Stimulated activated effector memory CD8-positive, alpha-beta T cell treated with anti-CD3 and anti-CD28 coated beads, Interleukin-12 subunit alpha, Interleukin-12 subunit beta, amount 100 ng/mL, for 72 hours (primary cell): Measurements from ENCODE around the gene CBLN1.

ENCODE experiments used
- ATAC-seq: fragments of 150-1000 bp; cut with Tn5 transposase; 2 replicates; pipeline ENCODE4 v1.10.0; 2021
- DNase-seq, 2 donors: peaks; one replicate each; pipeline ENCODE4 v3.0.0; 2021 to 2022; ENCODE audit warnings: low spot score in 2 of 2
- H3K27ac Mint-ChIP-seq: one replicate; pipeline ENCODE4 v1.8.0; 2022; ENCODE audit warnings: mild to moderate bottlenecking, mixed read lengths
- H3K36me3 Mint-ChIP-seq: one replicate; pipeline ENCODE4 v1.8.0; 2022; ENCODE audit warnings: mild to moderate bottlenecking, mixed read lengths
- H3K4me1 Mint-ChIP-seq: one replicate; pipeline ENCODE4 v1.8.0; 2022; ENCODE audit warnings: mixed read lengths
- H3K4me3 Mint-ChIP-seq: one replicate; pipeline ENCODE4 v1.8.0; 2022; ENCODE audit warnings: mild to moderate bottlenecking, mixed read lengths
- H3K9me3 Mint-ChIP-seq: one replicate; pipeline ENCODE4 v1.8.0; 2022; ENCODE audit warnings: mixed read lengths

The CBLN1 gene

DNA sequence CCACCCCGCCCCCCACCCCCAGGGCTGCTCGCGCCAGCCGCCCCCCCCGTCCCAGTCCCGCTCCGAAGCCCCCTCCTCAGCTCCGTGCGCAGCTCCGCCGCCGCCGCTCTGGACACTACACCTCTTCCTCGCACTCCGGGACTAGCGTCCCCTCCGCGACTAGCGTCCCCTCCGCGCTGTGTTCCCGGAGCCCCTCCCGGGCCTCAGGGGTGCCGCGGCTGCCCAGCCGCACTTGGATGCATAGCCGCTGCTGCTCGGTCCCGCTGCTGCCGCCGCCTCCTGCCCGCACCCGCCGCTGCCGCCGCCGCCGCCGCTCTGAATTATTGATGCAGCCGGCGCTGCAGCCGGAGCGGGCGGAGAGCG, at the start of gene CBLN1:
CBLN1 (minus strand) TSS at position 359 of the 363 bp plus-strand sequence. CDS start 373 bp downstream, outside the sequence.
- Mint-ChIP-seq H3K27ac (no peak within 1 kb of the TSS), H3K4me3 (peak within 1 kb of the TSS; percentile 50), H3K36me3 (no peaks in the 10 kb centered on the region), H3K4me1 (peaks cover 6% of the 10 kb centered on the region), H3K9me3 (peaks cover 2% of the 10 kb centered on the region)
- DNase-seq (no peak), ATAC-seq (no peak)

DNA sequence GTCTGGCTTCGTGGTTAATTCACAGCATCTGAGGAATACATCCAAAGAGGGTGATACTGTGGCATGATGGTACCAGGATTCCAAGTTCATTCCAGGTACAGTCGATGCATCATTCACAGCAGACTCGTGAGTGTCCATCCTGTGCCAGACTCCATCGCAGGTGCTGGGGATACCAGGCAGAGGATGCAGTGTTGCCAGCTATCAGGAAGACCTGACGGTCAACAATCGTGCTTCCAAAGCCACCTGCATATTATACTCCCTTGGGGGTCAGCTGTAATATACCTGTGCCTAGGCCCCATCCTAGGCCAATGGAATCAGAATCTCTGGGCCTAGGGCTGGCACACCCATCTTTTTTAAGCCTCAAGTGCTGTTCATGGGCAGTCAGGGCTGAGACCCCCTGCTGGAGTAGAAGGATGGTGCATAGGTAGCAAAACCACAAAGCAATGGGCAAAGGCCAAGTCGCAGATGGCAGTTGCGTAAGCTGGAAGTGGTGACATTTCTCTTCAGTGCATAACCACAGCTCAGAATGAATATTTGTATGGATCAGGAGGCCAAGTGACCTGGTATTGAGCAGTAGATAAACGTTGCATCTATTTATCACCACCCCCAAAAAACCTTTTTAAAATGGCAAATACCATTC, 49.0 kb upstream of the CBLN1 start:
- ATAC-seq (no peak), DNase-seq (no peak)
- Mint-ChIP-seq H3K36me3 (no peaks in the 10 kb centered on the region), H3K9me3 (no peaks in the 10 kb centered on the region), H3K4me3 (no peak overlapping the region), H3K27ac (no peak overlapping the region), H3K4me1 (no peaks in the 10 kb centered on the region)

DNA sequence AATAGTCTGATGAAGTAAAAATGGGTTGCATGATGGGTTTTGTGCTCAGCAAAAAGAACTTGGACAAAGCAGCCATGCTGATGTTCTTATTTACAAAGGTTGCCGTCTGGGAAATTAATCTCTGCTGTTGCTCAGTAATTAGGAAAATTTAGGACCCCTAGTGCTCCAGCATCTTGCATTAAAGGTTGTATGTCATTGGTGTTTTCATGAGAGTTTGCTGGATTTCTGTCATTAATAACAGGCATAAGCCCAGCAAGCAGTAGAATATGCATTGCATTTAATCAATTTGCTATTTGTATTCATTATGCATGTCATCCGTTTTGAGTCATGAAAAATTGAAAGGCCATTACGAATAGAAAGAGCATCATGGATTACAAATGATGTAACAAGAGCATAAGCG, 46.7 kb upstream of the CBLN1 start:
- no peak overlapping the region for H3K4me3 Mint-ChIP-seq
- H3K27ac Mint-ChIP-seq, result no peak overlapping the region
- no peaks in the 10 kb centered on the region for H3K9me3 Mint-ChIP-seq
- no peak for ATAC-seq
- H3K4me1 Mint-ChIP-seq, result no peaks in the 10 kb centered on the region
- no peaks in the 10 kb centered on the region for H3K36me3 Mint-ChIP-seq
- DNase-seq, result peak in 1 of 2 donors; percentile 10

DNA sequence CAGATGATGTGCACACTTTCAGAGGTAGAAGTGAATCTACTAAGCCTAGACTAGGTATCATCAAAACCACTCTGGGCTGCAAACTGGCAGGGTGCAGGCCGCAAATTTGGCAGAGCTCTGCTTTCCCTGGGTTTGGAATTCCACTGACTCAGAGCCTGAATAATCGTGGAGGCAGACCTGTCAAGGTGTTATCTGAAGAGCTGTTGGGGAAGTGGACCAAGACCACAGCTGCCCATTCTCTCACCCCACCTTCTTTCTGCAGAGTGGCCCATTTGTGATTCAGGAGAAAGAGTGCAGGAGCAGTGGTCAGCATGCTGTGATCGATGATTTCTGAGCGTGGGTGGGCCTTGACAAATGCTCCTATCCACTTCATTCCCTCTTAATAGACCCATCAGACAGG, 45.8 kb upstream of the CBLN1 start:
- Mint-ChIP-seq H3K36me3 (no peaks in the 10 kb centered on the region), H3K27ac (no peak overlapping the region), H3K4me3 (no peak overlapping the region), H3K4me1 (no peaks in the 10 kb centered on the region), H3K9me3 (no peaks in the 10 kb centered on the region)
- ATAC-seq, result no peak
- DNase-seq, result no peak

DNA sequence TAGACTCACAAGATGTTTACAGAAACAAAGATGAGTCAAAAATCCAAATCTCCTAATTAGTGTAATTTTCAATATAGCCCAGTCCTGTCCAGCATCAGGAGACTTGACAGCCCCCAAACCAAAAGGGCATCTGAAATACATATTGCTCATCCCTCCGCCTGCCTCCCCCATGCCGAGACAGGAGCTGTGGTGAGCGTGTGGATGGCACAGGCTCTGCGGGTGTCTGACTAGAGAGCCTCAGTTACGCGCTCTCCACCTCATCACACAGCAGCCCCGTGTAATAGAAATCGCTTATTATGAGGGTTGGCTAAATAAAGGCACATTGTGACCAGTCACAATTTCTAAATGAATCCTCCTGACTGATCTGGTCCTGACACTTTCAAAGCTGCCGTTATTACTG, 43.1 kb upstream of the CBLN1 start:
- Mint-ChIP-seq H3K4me1 (no peaks in the 10 kb centered on the region), H3K4me3 (no peak overlapping the region), H3K27ac (no peak overlapping the region), H3K9me3 (peaks cover 4% of the 10 kb centered on the region), H3K36me3 (no peaks in the 10 kb centered on the region)
- no peak for ATAC-seq
- DNase-seq, result no peak

DNA sequence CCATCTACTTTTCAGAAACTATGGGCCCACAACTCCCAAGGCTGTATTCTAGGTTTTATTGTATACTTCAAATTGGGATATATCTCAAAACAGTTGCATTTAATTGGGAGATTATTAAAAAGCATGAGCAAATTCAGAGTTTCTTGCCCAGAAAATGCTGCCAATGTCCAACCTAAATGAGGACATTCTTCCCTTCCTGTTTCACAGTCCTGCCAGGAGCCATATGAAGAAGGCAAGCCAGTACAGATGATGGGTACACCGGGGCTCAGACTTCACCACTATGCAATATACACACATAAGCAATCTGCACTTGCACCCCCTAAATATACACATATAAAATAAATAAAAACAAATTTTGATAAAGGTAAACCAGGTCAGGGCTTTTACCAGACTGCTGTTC, 34.0 kb upstream of the CBLN1 start:
- no peaks in the 10 kb centered on the region for H3K4me1 Mint-ChIP-seq
- no peak overlapping the region for H3K27ac Mint-ChIP-seq
- H3K9me3 Mint-ChIP-seq, result peaks cover 8% of the 10 kb centered on the region
- ATAC-seq, result no peak
- H3K36me3 Mint-ChIP-seq, result no peaks in the 10 kb centered on the region
- no peak overlapping the region for H3K4me3 Mint-ChIP-seq
- no peak for DNase-seq

DNA sequence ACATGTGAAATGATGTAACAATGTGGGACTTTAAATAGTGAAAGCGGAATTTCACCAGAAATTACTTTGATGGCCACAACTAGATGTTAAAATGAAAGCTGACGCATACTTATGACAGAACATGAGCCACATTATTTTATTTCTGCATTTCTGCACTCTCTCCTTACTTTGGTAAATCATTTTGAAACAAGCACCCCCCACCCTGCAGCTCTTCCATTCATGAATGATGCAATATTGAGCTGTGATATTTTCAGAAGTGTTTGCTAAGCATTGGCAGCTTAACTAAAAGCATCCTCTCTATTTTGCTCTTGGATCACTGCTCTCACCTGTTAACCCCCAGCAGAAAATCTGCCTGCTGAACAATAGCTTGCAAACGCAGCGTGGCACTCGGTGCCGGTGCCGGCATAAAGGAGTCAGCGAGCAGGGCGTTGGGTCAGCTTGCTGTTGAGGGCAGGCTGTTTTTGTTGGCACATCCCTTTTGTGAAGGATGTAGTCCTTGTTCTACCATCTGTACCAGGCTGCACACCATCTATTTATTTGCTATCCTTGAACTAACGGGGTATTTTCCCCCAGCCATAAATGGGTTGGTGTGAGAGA, 30.8 kb upstream of the CBLN1 start:
- H3K4me1 Mint-ChIP-seq, result no peaks in the 10 kb centered on the region
- H3K36me3 Mint-ChIP-seq, result no peaks in the 10 kb centered on the region
- no peaks in the 10 kb centered on the region for H3K9me3 Mint-ChIP-seq
- H3K4me3 Mint-ChIP-seq, result no peak overlapping the region
- DNase-seq (no peak), ATAC-seq (no peak)
- no peak overlapping the region for H3K27ac Mint-ChIP-seq

DNA sequence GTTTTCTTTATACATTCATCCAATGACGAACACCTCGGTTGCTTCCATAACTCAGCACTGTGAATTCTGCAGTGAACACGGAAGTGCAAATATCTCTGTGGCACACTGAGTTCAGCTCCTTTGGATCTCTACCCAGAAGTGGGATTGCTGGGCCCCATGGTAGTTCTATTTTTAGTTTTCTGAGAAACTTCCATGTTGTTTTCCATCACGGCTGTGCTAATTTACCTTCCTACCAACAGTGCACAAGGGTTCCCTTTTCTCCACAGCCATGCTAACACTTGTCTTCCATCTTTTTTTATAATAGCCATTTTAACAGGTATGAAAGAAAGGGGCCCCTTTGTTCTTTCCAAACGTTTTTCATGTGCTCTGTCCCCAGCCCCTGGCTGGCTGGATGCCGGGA, 30.2 kb upstream of the CBLN1 start:
- DNase-seq (no peak), ATAC-seq (no peak)
- Mint-ChIP-seq H3K9me3 (no peaks in the 10 kb centered on the region), H3K36me3 (no peaks in the 10 kb centered on the region), H3K27ac (no peak overlapping the region), H3K4me3 (no peak overlapping the region), H3K4me1 (no peaks in the 10 kb centered on the region)

DNA sequence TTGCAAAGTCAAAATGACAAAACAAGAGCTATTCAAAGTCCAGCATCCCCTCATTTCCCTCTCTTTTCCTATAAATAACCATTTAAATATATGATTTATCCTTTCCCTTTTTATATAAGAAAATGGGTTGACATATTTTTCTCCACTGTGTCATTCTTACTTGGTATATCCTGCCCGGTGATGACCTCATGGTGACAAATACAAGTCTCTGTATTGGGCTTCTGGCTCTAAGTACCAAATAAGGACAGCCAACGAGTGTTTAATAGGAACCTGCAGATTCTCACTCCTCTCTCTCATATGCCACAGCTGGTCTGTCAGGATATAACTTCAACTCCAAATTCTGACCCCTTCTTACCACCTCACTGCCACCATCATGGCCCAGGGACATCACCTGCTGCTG, 25.5 kb upstream of the CBLN1 start:
- H3K36me3 Mint-ChIP-seq, result no peaks in the 10 kb centered on the region
- H3K4me1 Mint-ChIP-seq, result no peaks in the 10 kb centered on the region
- H3K9me3 Mint-ChIP-seq, result no peaks in the 10 kb centered on the region
- DNase-seq (no peak), ATAC-seq (no peak)
- H3K27ac Mint-ChIP-seq, result no peak overlapping the region
- H3K4me3 Mint-ChIP-seq, result no peak overlapping the region

DNA sequence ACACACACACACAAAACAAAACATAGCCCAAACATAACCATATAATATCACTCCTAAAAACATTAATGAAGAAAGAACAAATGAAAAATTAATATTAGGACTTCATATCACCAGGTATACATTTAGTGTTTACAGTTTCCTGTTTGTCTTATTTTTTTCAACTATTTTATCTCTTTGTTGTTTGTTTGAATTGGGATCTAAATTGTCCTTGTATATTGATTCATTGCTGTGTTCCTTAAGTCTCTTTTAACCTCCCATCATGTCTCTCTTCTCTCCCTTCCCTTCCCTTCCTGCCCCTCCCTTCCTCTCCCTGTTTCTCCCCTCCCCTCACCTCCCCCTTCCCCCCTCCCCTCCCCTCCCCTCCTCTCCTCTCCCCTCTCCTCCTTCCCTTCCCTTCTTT, 23.8 kb upstream of the CBLN1 start:
- H3K4me1 Mint-ChIP-seq, result no peaks in the 10 kb centered on the region
- no peaks in the 10 kb centered on the region for H3K9me3 Mint-ChIP-seq
- H3K27ac Mint-ChIP-seq, result no peak overlapping the region
- DNase-seq (no peak), ATAC-seq (no peak)
- no peaks in the 10 kb centered on the region for H3K36me3 Mint-ChIP-seq
- no peak overlapping the region for H3K4me3 Mint-ChIP-seq

DNA sequence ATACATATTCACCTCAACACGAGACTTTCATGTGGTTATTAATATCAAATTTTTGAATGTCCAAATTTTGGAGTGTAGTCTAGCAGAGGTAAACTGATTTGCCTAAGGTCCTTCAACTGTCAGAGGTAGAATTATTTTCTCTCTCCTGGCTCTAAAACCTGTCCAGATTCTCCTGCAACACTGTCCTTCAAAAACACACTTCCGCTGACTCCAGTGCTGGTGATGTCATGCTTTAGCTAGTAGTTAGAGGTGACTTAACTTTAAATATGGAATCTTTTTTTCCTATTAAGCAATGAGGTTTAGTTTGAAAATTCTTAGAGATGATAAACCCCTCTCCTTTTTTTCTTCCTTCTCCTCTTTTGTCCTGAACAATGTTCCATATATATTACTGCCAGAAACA, 10.8 kb upstream of the CBLN1 start:
- Mint-ChIP-seq H3K4me1 (no peaks in the 10 kb centered on the region), H3K27ac (no peak overlapping the region), H3K36me3 (no peaks in the 10 kb centered on the region), H3K9me3 (no peaks in the 10 kb centered on the region), H3K4me3 (no peak overlapping the region)
- DNase-seq, result no peak
- no peak for ATAC-seq

DNA sequence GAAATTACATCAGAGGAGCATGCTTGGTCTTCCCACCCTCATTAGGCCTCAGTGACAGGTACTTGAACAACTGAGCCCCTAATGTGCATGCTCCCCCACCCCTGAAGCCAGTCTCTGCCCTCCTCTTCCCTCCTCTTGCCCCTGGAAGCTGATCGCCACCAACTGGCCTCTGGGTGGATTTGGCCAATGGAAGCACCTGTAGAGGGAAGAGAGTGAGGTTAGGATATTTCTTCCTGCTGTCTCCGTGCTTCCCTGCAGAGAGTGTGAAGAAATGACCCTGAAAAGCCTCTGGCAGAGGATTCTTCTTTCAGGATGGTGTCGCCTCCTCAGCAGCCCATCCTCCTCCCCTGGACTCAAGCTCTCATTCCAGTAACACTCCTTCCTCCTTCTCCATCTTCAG, 5.9 kb upstream of the CBLN1 start:
- no peak overlapping the region for H3K27ac Mint-ChIP-seq
- no peaks in the 10 kb centered on the region for H3K36me3 Mint-ChIP-seq
- no peak overlapping the region for H3K4me3 Mint-ChIP-seq
- DNase-seq (no peak), ATAC-seq (no peak)
- peaks cover 3% of the 10 kb centered on the region for H3K4me1 Mint-ChIP-seq
- H3K9me3 Mint-ChIP-seq, result peaks cover 2% of the 10 kb centered on the region

DNA sequence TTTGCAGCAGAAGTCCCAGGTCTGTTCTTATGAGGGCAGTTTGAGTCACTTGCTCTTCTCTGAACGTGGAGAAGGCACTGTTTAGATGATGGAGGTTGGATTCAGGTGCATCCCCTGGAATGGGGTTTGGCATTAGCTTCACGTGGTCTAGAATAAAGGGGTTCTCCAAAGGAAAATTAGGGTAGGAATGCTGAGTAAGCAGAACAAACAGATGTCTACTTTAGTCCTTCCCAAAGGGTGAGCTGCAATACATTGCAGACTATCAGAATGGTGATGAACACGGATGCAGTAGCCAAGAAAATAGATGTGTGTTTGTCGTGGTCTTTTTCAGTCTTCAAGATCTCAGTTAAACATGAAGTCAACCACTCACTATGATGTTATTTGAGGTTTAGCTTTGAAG, 3.3 kb upstream of the CBLN1 start:
- Mint-ChIP-seq H3K4me1 (peaks cover 6% of the 10 kb centered on the region), H3K36me3 (no peaks in the 10 kb centered on the region), H3K27ac (no peak overlapping the region), H3K9me3 (peaks cover 2% of the 10 kb centered on the region), H3K4me3 (no peak overlapping the region)
- ATAC-seq (no peak), DNase-seq (no peak)

DNA sequence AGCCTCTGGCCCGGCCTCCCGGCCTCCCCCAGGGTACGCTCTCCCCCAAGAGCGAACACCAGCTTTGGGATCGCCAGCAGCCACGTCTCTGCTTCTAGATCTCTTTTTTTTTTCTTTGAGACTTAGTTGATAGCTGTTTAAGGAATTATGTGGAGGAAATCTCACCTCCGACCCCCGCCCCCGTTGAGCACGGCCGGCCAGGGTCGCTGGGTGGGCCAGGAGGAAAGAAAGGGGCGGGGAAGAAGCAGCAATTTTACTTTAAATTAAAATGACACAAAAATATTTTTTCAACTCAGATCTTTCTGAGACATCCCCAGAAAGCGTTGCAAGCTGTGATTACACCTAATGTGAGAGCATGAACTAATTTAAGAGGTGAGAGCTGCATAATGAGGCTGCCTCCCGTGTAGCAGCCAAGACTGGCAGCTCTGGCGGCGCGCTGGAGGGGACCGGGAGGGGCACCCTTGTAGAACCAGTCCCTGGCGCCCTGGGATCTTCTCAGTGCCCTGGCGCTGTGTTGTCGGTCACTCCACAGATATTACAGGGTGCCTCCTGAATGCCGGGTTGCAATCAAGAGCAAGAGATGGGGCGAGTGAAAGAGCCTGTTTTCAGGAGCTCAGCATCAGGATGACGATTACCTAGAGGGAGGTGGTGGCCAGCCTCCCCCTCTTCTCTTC, 1.9 kb upstream of the CBLN1 start:
- DNase-seq (no peak), ATAC-seq (no peak)
- Mint-ChIP-seq H3K4me1 (peaks cover 6% of the 10 kb centered on the region), H3K4me3 (no peak overlapping the region), H3K36me3 (no peaks in the 10 kb centered on the region), H3K9me3 (peaks cover 2% of the 10 kb centered on the region), H3K27ac (no peak overlapping the region)

DNA sequence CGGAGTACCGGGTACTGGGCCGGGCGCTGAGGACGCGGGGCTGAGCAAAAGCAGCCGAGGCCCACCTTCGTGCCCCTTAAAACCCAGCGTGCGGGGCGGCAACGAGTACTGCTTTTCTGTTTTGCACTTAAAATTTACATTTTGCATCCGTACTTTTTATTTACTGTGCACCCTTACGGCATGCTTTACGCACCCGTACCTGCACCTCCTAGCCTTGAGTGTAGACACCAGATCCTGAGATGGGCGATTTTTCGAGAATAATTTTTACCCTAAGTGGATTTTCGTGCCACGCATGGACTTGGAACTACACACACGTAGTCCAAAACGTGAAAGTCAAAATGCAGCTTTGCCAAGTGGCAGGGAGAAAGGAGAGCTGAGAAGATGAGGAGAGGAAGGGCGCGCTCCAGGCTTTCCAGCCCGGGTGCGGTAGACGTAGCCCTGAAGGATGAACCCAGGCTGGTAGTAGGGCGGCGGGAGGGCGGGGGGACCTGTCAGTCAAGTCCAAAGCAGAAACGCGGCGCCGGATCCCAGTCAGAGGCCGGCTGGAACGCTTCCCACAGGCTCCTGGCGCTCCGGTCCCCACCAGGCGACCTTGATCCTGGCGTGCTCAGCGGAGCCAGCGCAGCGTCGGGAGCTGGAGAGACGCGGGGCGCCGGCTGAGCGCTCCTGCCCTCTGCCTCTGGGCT, 1.2 kb upstream of the CBLN1 start:
- H3K4me1 Mint-ChIP-seq, result peaks cover 6% of the 10 kb centered on the region
- H3K27ac Mint-ChIP-seq, result no peak overlapping the region

More for the DNA sequence above, 1.2 kb upstream of the CBLN1 start:
- Mint-ChIP-seq H3K36me3 (no peaks in the 10 kb centered on the region), H3K9me3 (peaks cover 2% of the 10 kb centered on the region), H3K4me3 (peak overlapping the region; percentile 50)
- no peak for DNase-seq
- no peak for ATAC-seq
